ENCODE measurements around the gene ASB2. TPM values are rescaled to one million over a fixed set of nuclear protein-coding genes. Genes with fewer than 3 reads are reported as not detected.

Gene ASB2
- total RNA-seq, 1 donor from 2014 or later = 6.1 TPM

DNA sequence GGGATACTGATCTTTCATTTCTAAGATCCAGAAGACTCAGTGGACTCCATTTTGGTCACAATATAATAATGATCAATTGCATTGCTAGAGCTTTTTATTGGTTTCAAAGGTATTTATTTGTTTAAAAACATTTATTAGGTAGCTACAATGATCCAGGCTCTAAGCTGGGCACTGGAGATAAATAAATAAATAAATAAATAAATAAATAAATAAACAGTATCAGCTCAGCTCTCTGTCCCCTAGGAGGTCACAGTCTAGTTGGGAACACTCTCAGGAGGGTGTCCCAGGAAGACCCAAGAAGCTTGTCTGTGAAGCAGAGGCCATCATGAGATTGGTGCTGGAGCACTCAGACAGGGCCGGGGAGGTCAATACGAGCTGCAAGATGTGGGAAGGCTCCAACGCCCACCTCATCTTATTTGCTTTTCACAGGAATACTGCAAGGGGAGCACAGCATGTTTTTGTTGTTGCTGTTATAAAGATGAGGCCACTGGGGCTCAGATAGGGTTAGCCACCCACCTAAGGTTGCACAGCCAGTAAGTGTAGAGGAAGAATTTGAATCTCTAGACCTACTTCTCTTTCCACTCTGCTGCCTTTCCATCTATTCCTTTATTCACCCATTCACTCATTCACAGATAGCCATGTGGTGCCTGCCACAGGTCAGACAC, 15.5 kb downstream of the ASB2 start:
- no peak for DNase-seq

DNA sequence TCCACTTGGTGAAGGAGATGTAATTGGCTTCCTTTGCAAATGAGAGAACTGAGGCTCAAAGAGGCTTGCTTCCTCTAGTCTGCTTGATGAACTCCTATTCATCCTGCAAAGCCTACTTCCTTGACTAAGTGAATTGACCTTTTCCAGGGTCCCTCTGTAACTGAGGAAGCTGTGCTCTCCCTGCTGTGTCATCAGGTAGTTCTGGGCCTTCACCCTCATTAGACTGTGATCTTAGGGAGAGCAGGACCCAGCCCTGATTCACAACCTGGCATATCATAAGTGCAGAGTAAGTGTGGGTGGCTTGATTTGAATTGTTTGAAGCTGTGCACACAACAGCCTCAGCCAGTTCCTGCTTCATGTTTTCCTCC, 16.3 kb downstream of the ASB2 start:
- DNase-seq = no peak

DNA sequence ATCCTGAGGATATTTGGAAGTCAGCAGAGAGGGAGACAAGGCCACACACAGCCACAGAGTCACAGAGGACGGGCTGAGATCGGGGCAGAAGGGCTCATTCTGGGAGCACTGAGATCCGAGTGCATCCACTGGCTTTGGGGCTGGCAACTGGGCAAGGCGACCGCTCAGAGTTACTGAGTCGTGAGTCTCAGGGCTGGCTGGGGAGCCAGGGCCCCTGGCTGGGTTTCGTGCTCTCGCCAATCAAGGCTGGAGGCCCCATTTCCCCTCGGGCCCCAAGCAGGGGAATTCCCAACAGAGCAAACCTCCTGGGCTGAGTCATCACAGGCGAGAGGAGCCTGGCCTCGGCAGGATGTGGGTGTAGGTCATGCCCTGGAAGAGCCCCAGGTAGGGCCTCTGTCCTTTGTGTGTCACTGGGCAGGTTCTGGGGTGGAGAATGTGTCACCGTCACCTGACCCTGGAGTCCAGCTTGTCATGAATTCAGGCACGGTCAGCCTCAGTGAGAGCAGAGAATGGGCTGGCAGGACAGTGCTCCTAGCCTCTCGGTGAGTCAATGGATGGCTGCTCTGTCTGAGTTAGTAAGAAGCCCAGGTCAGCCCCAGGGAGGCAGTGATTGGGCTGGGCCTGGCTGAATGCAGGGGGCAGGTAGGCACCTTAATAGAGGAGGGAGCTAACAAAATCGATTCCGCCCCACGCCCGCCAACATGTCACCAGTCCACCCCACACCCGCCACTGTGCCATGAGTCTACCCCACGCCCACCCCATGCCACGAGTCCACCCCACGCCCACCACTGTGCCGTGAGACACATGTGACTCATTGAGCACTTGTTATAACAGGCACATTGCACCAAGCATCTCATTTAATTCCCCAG, 16.9 kb downstream of the ASB2 start:
- no peak for DNase-seq

DNA sequence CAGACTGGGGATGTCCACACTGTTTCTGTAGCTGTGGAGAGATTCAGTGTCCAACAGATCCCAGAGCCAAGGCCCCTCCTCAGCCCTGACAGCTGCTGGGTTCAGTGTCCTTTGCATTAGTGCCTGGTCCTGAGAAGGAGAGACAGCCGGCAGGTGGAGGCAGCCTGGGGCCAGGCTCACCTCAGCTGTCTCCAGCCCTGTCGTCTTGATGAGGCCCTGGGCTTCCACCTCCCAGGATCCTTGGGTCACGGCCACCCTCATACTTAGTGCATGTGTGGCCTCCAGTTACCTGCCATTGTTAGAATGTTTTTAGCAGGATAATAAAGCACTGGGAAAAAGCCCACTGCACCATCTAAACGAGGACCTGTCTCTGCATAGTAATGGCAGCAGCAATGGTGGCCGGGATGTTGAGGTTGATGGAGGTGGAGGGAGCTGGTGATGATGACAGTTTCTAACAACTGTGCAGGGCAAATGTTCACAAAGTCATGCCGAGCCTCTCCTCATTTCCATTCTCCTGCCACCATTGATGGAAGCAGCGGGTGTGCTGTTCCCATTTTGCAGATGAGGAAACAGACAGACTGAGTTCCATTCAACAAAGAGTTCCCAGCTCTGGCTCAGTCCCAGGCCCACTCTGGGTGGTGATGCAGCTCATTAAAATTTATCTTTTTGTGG, 17.7 kb downstream of the ASB2 start:
- DNase-seq = no peak

DNA sequence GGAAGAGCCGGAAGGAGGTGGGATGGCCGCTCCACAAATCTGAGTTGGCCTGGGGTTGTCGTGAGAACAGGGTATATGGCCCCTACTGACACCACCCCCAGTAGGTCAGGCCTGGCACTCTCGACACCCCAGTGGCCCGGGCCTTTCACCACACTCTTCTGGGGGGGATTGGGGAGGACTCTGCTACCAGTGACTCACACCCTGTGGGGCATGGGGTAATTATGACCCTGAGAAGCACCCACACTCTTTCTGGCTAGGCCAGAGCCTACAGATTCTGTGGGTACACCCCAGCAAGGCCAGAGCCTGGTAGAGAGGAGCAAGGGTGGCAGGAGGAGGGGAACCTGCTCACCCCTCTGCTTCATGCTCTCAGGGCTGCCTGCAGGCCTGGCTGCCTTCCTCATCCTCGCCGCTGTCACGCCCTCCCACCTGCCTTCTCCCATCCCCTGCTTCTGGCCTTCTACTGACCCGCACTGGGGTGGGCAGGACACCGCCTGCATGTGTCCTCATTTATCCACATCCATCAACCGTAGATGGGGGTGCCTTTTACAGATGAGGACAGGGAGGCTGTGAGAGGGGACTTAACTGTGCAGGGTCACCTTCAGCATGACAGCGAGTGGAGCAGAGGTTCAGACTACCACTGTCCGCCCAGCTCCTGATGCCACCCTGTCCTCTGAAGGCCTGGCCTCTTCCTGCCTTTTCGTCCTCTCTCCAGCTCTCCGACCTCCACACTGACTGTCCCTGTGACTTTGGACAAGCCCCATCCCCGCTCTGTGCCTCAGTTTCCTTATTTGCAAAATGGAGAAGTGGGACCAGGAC, 18.4 kb downstream of the ASB2 start:
- no peak for DNase-seq

DNA sequence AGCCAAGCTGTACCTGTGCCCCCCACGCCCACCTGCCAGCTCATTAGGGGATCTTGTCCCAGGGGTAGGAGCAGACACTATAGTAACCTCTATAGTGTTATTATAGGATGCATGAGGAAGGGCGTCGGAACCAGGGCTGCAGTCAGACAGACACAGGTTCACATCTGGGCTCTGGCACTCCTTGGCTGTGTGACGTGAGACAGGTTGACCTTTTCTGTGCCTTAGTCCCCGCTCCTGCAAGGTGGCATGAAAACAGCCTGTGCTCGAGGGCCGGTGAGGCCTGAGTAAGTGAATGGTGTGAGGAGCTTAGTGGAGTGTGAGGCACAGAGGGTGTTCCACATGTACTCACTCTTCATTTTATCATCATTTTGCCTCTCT, 19.0 kb downstream of the ASB2 start:
- no peak for DNase-seq

DNA sequence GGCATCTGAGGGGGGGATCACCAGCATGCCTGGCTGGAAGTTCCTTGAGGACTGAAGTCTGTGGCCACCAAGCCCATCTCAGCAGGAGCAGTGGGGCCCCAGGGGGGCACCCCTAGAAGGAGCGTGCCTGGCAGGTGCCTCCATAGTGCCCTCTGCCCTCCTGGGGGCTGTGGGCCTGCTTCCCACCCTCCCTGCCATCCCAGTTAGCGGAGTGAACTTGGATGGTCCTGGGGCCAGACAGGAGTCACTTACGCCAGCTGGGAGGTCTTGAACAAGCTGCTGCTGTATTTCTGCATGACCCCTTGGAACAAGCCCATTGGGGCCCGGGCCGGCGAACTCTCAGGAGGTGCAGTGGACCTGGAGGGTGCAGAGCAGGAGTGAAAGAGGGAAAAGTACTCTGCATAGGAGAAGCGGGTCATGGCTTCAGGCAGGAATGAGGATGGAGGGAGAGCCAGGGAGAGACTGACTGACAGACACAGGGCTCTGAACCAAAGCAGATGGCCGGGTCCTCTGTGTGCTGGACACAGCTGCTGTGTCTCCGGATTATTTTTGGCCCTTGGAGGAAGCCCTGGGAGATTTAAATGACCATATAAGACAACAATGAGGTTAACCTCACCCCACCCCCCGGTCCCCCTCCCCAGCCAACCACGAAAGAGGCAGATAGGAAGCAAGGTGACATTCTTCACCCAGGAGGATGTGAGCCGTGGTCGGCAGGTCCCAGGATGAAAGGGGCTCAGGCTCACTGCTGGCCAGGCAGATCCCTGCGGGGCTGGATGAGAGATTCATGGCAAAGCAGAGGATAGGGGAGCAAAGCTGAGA, 19.6 kb downstream of the ASB2 start:
- no peak for DNase-seq

DNA sequence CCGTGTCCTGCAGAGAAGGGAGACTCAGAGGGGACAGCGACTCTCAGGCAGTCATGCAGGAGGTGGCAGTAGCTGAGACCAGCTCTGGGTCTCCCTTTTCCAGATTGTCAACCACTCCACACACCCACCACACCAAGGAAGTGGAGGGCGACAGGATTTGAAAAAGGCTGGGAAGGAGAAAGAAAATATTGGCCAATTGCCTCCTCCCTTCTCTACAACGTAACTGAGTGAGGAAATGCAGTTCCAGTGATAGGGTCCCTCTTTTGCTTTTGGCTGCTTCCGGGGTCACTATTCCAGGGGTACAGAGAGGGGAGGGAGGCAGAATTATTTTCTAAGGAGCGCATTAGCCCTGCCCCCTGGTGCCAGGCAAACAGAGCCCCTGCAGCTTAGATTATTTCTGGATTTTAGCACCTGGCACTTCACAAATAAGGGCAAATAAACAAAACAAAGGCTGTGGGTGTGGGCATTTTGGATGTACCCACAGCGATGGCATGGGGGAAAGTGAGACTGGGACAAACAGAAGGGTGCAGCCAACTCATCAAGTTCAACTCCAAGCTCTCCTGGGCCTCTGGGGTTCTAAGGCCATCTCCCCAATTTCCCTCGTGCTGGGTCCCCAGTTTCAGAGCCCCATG, 20.4 kb downstream of the ASB2 start:
- DNase-seq = no peak

DNA sequence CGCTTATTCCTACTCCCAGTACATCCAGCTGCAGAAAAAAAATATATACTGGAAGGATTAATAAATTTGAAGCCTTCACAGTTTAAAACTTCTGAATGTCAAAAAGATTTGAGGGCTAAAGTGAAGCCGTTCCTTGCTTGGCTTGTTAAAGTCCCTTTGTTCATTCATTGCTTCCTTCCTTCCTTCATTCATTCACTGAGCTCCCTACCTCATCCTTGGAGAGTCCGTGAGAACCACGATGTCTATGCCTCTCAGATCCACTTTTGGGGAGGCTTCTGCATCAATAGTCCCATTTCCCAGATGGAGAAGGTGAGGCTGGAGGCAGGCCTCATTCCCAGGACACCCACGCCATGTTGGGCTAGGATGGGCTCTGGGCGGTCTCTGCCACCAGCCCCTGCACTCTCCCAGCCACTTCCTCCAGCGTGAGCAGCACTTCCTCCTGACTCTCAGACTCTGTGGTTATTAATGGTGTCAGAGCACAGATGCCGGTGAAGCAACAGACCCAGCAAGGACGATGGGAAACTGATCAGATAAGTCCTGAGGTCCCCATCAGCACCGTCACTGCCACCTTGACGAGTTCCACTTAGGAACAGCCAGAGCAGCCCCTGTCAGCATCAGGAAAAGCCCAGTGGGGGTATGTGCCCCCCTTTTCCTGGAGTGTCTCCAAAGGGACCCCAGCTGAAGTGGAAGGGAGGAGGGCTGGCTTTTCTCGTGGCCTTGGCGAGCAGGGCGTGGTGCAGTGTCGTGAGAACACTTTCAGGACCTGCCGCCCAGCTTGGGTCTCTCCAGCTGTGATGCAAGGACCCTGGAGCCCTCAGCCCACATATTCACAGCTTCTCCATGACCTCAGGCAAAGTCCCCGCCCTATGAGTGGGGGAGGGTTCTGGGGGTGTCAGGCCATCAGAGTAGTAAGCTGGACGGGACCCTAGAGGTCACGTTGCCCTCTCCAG, 21.2 kb downstream of the ASB2 start:
- no peak for DNase-seq

DNA sequence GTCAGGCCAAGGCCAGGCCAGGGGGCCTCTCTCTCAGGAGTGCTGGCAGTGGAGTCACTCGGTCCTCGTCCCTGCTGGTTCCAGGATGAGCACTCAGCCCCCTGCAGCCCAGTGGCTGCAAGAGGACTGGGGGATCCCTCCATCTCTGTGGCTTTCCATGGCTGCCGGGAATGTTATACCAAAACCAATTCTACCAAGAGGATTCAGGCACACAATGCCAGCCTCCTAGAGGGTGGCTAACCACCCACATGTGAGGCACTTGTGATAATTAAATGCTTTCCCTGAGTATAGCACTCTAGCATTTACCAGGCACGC, 21.9 kb downstream of the ASB2 start:
- no peak for DNase-seq

DNA sequence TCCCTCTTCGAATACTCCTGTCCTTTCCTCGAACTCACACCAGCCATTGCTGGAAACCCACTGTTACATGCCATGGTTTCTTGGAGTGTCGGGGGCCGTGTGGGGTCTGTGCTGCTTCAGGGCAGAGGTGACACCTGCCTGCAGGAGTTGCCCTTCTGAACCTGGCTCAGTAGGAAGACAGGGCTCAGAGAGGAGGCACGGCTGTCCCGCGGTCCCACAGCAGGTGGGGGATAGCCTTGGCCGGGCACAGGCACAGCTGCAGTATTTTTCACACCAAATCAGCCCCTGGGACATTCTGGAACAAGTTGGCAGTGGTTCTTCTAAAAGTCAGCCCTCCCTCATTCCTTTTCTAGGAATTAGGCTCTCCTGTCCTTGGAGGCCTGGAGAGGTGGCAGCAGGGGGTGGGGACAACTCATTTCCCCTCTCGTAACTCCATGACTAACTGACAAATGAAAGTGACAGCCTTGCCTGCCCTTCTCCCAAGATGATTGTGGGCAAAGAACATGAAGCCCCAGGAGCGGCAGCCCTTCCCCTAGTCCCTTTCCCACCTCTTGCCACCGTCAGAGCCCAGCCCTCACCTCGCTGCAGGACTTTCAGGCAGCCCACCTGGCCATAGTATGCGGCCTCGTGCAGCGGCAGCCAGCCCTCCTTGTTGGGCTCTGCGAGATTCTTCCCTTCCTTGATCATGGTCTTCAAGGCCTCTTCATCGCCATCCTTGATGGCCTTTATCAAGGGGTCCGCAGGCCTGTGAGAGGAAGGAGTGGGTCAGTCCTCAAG, 22.4 kb downstream of the ASB2 start:
- no peak for DNase-seq

DNA sequence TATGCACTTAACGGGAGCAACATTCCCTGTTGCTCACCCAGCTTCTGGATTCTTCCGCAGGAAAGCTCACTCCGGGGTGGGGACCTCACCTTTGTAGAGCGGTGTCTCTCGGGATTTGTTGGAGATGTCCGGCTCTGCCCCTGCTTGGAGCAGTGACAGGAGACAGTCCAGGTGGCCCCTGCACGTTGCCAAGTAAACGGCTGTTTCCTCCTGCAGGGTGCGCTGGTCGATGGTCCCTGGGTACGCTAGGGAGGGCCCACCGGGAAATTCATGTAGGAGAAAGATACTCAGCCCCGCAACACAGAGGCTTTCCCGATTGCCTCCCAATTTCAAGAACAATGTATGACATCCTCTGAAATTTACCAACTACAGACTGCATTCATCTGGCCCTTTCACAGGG, 23.1 kb downstream of the ASB2 start:
- DNase-seq = no peak

DNA sequence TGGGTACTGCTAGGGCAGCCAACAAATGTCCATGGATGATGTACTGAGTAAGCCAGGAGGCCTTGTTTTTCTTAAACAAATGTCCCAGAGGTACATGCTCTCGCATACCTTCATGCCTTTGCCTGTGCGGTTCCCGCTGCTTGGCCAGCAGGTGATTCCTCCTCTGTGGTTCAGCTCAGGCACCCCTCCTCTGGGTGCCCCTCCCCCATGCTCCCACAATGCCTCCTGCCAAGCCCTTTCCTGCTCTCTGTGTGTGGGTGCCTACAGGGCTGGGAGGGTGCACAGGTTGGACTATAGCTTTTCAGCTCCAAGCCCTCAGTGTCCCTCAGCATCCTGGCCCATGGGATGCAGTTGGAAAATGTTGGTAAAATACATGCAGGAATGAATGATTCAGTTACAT, 23.5 kb downstream of the ASB2 start:
- DNase-seq = no peak

DNA sequence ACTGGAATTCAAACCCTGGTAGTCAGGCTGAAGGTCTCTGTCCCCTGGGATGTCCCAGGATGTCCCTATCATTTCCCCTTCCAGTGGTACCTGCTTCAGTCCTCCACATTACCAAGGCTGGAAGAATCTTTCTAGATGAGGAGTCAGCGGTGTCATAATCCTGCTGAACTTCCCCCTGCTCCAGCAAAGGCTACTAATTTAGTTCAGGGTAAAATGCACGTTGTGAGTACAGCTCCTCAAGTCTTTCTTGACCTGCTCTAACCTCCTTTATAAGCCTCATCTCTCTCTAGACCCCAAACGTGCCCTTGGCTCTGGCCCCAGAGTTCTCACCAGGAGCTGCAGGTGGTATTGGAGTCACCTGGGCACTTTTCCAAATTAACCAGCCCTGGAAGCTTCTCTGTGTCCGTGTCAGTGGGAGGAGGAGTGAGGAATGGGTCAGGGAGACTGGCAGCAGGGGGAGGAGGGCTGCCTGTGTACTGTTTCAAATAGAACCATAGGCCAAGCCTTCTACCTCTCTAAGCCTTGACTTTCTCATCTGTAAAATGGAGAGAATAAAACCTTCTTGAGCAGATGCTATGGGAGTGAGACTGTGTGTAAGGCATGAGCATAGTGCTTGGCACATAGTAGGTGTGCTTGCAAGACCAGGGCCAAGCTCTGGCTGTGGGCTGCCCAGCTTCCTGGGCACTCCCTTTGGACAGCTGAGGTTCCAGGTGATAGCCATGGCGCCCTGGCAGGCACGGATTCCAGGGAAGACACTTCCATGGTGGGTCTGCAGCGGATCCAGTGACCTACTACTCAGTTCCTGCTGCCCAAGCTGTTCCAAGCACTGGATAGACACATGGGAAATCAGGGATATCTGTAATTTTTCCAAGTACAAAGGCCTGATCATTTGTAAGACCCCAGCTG, 24.5 kb downstream of the ASB2 start:
- DNase-seq = no peak

DNA sequence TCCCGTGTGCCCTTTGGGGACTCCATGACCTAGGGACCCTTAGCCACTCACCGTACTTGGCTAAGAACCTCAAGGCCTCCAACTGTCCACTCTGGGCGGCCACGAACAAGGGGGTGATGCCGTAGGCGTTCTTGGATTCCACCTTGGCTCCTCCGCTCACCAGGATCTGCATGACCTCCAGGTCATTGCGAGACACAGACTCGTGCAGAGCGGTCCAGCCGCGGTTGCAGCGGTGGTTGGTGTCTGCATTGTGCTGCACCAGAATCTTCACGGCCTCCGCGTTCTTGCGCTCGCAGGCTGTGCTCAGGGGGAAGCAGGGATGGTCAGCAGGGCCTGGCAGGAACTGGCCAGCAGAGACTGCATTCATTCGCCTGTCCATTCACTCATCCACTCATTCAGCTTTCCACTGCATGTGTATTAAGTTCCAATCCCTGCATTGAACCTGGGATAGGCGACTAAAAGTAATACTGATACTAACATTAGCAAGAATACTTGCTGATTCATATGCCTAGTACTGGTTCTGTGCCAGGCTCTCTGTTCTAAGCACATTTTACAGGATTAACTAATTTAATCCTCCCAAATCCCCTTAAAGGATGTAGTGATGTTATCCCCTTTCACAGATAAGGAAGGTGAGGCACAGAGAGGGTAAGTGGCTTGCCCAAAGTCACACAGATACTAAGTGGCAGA, 25.3 kb downstream of the ASB2 start:
- DNase-seq = no peak

DNA sequence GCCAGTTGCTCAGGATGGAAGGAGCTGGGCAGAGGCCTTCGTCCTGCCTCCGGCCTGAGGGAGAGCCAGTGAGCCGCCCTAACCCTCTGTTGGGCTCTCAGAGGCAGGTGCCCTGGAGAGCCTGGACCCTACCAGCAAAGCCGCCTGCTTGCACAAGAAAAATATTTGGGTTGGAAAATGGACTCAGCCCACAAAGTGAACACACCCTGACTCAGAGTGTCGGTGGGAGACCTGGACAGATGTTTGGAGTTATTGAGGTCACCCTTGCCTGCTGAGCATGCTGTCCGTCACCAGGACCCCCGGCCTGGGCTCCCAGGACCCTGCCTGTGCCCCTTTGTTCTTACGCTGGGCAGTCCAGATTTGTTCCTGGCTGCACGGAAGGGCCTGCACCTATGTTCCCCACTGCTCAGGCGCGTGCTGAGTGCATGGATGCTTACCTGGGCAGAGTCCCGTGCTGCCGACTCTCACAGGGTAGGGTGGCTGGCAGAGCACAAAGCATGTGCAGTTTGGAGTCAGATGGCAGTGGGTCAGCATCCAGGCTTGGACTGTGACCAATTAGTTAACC, 26.8 kb downstream of the ASB2 start:
- DNase-seq = no peak

DNA sequence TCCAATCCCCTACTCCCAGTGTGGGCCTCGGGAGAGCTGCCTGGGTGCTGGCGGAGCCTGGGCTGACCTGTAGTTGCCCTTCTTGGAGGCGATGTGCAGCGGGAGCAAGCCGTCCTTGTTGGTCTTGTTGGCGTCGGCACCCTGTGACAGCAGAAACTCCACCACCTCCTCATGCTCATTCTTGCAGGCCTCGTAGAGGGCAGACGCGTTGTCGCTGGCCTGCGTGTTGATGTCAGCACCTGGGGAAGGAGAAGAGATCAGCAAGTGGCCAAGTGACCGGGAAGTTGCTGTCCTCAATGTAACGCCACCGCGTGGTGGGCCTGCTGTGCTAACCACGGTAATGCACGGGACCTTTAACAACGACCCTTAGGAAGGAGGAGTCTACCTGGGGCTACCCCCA, 29.1 kb downstream of the ASB2 start:
- no peak for DNase-seq

Measured in skin of body (tissue), 2 donors.